ENCODE results near the gene CRB3. TPM values are rescaled to one million over a fixed set of nuclear protein-coding genes. Genes with fewer than 3 reads are reported as not detected.
A peak's percentile ranks its signal among the peaks of the same experiment; 100 is the strongest.

CRB3 gene
- total RNA-seq, 2 donors from 2014 or later, result 46.4 to 50.9 TPM

DNA sequence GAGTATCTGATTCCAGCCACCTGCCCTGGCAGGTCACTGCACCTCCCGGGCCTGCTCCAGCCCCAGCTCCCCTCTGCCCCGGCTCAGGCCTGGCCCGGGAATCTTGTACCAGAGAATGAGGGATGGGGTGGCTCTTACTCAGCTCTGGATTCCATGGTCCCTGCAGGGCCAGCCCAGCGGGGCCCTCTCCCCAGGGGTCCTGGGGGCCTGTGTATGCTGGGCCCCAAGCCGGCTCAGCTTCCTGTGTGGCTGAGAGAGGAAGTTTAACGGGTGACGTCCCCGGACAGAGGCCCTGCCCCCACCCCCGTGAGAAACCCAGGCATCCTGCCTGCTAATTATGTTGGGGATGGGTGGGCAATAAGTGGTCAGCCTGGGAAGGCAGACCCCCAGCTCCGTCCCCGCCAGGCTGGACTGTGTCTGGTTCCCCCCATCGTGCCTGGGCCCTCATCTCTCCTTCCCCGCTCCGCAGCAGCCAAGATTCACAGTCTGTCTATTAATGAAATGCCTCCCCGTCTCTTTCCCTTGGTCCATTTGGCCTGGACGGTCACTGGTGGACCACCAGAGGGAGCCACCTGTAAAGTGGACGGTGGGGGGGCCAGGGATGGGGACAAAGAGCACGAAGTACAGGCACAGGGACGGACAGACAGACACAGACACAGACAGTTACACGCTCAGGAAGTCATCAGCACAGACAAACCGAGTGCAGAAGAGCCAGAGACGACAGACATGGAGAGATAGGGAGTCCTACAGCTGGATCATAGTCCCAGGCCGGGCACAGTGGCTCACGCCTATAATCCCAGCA lies 17.7 kb downstream of the CRB3 start, which contains the start of gene DENND1C:
DENND1C (minus strand) TSS at position 247 of the 802 bp plus-strand sequence; CDS start at position 155, 92 bp downstream.
- H3K9ac ChIP-seq (ENCODE audit: extremely low read depth, low read length, poor library complexity, severe bottlenecking), result no peak within 1 kb of the TSS
- no peaks in the 10 kb centered on the region for H3K9me3 Mint-ChIP-seq
- peak; percentile 82 for TF ChIP-seq CTCF (conservative IDR thresholded peaks at IDR 0.05)
- no peaks in the 10 kb centered on the region for H3K36me3 Mint-ChIP-seq (ENCODE audit: low read depth)
- H3K27me3 Mint-ChIP-seq (ENCODE audit: insufficient read depth), result peaks cover 13% of the 10 kb centered on the region
- H3K27ac Mint-ChIP-seq, result no peak within 1 kb of the TSS
- peak; percentile 78 for DNase-seq
- H3K27ac ChIP-seq (ENCODE audit: low read depth, low read length), result no peak within 1 kb of the TSS
- no peak within 1 kb of the TSS for H3K4me3 ChIP-seq (ENCODE audit: low read length)
- no peaks in the 10 kb centered on the region for H3K27me3 ChIP-seq (ENCODE audit: control insufficient read depth, insufficient read depth, low read length, poor library complexity, severe bottlenecking)
- H3K4me1 Mint-ChIP-seq, result no peaks in the 10 kb centered on the region
- no peak within 1 kb of the TSS for H3K4me3 Mint-ChIP-seq
- WGBS, 2 experiments (ENCODE audit: insufficient coverage in 1 of 2, insufficient read length in 1 of 2), result 64 to 73% methylated on average over 8 to 24 of the region's 24 CpGs
- H3K9me3 ChIP-seq (ENCODE audit: control insufficient read depth, low read length), result no peaks in the 10 kb centered on the region
- no peaks in the 10 kb centered on the region for H3K36me3 ChIP-seq (ENCODE audit: control insufficient read depth, insufficient read depth, low read length)
- H3K4me1 ChIP-seq (ENCODE audit: control insufficient read depth, insufficient read depth, low read length), result no peaks in the 10 kb centered on the region

GRCh38 chr19:6482343-6482686 lies 18.2 kb downstream of the CRB3 start:
- Mint-ChIP-seq H3K4me3 (no peak overlapping the region), H3K4me1 (no peaks in the 10 kb centered on the region), H3K9me3 (no peaks in the 10 kb centered on the region), H3K27me3 (ENCODE audit: insufficient read depth) (peaks cover 12% of the 10 kb centered on the region), H3K36me3 (ENCODE audit: low read depth) (no peaks in the 10 kb centered on the region), H3K27ac (no peak overlapping the region)
- Histone ChIP-seq H3K36me3 (ENCODE audit: control insufficient read depth, insufficient read depth, low read length) (no peaks in the 10 kb centered on the region), H3K4me3 (ENCODE audit: low read length) (no peak overlapping the region), H3K9ac (ENCODE audit: extremely low read depth, low read length, poor library complexity, severe bottlenecking) (no peak overlapping the region), H3K27ac (ENCODE audit: low read depth, low read length) (no peak overlapping the region), H3K9me3 (ENCODE audit: control insufficient read depth, low read length) (no peaks in the 10 kb centered on the region), H3K27me3 (ENCODE audit: control insufficient read depth, insufficient read depth, low read length, poor library complexity, severe bottlenecking) (no peaks in the 10 kb centered on the region), H3K4me1 (ENCODE audit: control insufficient read depth, insufficient read depth, low read length) (no peaks in the 10 kb centered on the region)
- TF ChIP-seq CTCF (conservative IDR thresholded peaks at IDR 0.05), result no peak
- DNase-seq, result no peak
- 80 to 90% methylated on average over 8 of the region's 8 CpGs for WGBS, 2 experiments (ENCODE audit: insufficient coverage in 1 of 2, insufficient read length in 1 of 2)

- DNase-seq, result no peak
- Mint-ChIP-seq H3K4me1 (no peaks in the 10 kb centered on the region), H3K9me3 (no peaks in the 10 kb centered on the region), H3K36me3 (ENCODE audit: low read depth) (no peaks in the 10 kb centered on the region), H3K4me3 (no peak overlapping the region), H3K27ac (no peak overlapping the region), H3K27me3 (ENCODE audit: insufficient read depth) (peaks cover 12% of the 10 kb centered on the region)
- WGBS, 2 experiments (ENCODE audit: insufficient coverage in 1 of 2, insufficient read length in 1 of 2), result 86 to 88% methylated on average over 3 of the region's 3 CpGs
- Histone ChIP-seq H3K36me3 (ENCODE audit: control insufficient read depth, insufficient read depth, low read length) (no peaks in the 10 kb centered on the region), H3K9me3 (ENCODE audit: control insufficient read depth, low read length) (no peaks in the 10 kb centered on the region), H3K9ac (ENCODE audit: extremely low read depth, low read length, poor library complexity, severe bottlenecking) (no peak overlapping the region), H3K27me3 (ENCODE audit: control insufficient read depth, insufficient read depth, low read length, poor library complexity, severe bottlenecking) (no peaks in the 10 kb centered on the region), H3K4me3 (ENCODE audit: low read length) (no peak overlapping the region), H3K27ac (ENCODE audit: low read depth, low read length) (no peak overlapping the region), H3K4me1 (ENCODE audit: control insufficient read depth, insufficient read depth, low read length) (no peaks in the 10 kb centered on the region)
- no peak for TF ChIP-seq CTCF (conservative IDR thresholded peaks at IDR 0.05)
These were observed 19.2 kb downstream of the CRB3 start for GRCh38 chr19:6483235-6483634.
